Fibroblast of mammary gland (primary cell): ENCODE data around the gene TBL1X.

Source experiments
- DNase-seq: peaks from one replicate; pipeline ENCODE4 v3.0.0-alpha.2; 2010; ENCODE audit warnings: low read depth
- H3K4me3 ChIP-seq: 2 replicates; pipeline ENCODE4 v1.5.1; 2011; ENCODE audit warnings: low read depth, mild to moderate bottlenecking, low read length, moderate library complexity; ENCODE audit not compliant: control insufficient read depth
- TF ChIP-seq, protein P1 (sequence below): conservative IDR thresholded peaks from 2 replicates; pipeline ENCODE4 v1.5.1; 2011; ENCODE audit warnings: low read depth, low read length, inconsistent platforms; ENCODE audit not compliant: control insufficient read depth, insufficient read depth

Gene TBL1X

GRCh38 chrX:9538544-9539045 lies 73.7 kb downstream of the TBL1X start:
- DNase-seq, result no peak
- TF ChIP-seq, protein P1, sequence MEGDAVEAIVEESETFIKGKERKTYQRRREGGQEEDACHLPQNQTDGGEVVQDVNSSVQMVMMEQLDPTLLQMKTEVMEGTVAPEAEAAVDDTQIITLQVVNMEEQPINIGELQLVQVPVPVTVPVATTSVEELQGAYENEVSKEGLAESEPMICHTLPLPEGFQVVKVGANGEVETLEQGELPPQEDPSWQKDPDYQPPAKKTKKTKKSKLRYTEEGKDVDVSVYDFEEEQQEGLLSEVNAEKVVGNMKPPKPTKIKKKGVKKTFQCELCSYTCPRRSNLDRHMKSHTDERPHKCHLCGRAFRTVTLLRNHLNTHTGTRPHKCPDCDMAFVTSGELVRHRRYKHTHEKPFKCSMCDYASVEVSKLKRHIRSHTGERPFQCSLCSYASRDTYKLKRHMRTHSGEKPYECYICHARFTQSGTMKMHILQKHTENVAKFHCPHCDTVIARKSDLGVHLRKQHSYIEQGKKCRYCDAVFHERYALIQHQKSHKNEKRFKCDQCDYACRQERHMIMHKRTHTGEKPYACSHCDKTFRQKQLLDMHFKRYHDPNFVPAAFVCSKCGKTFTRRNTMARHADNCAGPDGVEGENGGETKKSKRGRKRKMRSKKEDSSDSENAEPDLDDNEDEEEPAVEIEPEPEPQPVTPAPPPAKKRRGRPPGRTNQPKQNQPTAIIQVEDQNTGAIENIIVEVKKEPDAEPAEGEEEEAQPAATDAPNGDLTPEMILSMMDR, result no peak

DNA sequence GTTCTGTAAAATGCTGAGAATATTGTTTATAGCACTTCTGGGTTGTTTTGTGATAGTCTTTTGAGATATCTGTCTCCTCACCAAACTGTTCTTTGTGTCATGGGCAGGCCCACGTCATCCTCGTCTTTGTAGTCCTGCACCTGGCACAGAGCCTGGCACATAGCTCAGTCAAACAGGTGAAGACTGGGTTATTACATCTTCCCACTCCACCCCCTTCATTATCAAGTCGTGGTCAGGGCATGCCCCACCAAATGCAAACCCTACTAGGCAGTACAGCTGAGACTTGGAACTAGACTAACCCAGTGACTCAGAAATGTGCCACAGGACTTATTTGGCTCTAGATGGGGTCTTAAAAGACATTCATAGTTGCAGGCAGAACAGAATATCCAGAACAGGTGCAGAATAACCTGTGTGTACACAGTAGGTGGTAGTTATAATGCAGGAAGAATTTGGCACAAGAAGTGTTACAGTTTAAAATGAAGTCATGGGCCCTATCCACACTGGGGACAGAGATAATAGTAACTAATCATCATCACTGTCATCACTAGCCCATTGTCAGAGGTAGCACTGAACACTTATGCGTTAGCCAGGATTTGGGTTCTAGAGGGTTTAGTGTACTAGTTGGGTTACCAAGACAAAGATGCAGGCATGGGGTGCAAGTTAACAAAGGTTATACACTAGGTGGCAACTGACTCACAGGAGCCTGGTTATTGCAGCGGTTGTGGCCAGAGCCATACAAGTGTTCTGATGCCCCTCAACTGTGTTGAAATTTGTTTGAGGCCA lies 74.9 kb downstream of the TBL1X start:
- H3K4me3 ChIP-seq, result no peak overlapping the region
- no peak for DNase-seq
- TF ChIP-seq, protein P1, result no peak

More at GRCh38 chrX:9538544-9539045, 73.7 kb downstream of the TBL1X start:
- H3K4me3 ChIP-seq, result no peak overlapping the region

DNA sequence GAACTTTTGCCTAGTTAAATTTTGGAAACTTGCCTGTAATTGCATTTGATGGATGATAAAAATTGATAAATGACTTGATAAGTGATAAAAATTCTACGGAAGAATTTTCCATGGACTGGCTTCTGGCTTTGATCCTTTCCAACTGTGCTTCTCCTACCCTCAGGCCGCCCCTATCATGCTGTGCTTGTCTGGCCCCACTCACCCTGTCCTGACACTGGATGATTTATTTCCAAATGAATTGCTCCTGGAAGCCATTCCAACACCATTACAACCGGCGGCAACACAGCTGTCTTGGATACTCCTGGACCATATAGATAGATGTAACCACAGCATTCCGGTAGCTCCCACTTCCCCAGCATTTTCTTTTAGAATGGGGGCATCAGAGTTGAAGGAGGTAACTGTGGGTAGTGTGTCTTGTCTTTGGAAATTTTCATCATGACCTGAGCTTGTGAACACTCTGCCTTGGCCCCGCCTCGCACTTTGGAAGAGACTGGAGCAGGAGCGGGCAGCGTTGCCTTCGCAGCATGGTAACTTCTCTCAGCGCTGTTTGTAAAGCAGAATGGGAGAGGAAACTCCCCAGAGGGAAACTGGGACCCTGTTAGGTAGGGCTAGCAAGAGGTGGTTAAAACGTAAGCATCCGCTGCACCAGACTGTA lies 77.4 kb downstream of the TBL1X start:
- no peak for DNase-seq
- TF ChIP-seq, protein P1, result no peak
- H3K4me3 ChIP-seq, result no peak overlapping the region

GRCh38 chrX:9542761-9543111 lies 77.9 kb downstream of the TBL1X start:
- TF ChIP-seq, protein P1, result no peak
- DNase-seq, result no peak
- no peak overlapping the region for H3K4me3 ChIP-seq

- TF ChIP-seq, protein P1, result no peak
- no peak overlapping the region for H3K4me3 ChIP-seq
- DNase-seq, result peak; percentile 21
These were observed 90.5 kb downstream of the TBL1X start for GRCh38 chrX:9555354-9555753.

- TF ChIP-seq, protein P1, result no peak
- no peak for DNase-seq
- no peak overlapping the region for H3K4me3 ChIP-seq
These were observed 92.2 kb downstream of the TBL1X start for GRCh38 chrX:9557091-9557490.
